VCaP (cell line): ENCODE data around the gene TMEM232.

Source experiments
- H3K27ac ChIP-seq: fragments of 450-650 bp; 2 replicates; pipeline ENCODE4 v1.5.1; 2017
- CTCF ChIP-seq: fragments of 450-650 bp; conservative IDR thresholded peaks from 2 replicates; pipeline ENCODE4 v1.5.1; 2017; ENCODE audit warnings: mild to moderate bottlenecking, moderate library complexity

TMEM232 gene

GRCh38 chr5:110397281-110397680, 329.2 kb downstream of the TMEM232 start:
- H3K27ac ChIP-seq = no peak overlapping the region
- no peak for TF ChIP-seq CTCF

- no peak for TF ChIP-seq CTCF
- no peak overlapping the region for H3K27ac ChIP-seq
Observed at GRCh38 chr5:110386782-110387181, 339.7 kb downstream of the TMEM232 start.

GRCh38 chr5:110383231-110383630, 343.2 kb downstream of the TMEM232 start:
- H3K27ac ChIP-seq = no peak overlapping the region
- TF ChIP-seq CTCF = no peak

- no peak for TF ChIP-seq CTCF
- H3K27ac ChIP-seq = no peak overlapping the region
Observed at GRCh38 chr5:110377943-110378342, 348.5 kb downstream of the TMEM232 start.

- H3K27ac ChIP-seq = no peak overlapping the region
- TF ChIP-seq CTCF = no peak
Observed at GRCh38 chr5:110377361-110377760, 349.1 kb downstream of the TMEM232 start.

- no peak for TF ChIP-seq CTCF
- no peak overlapping the region for H3K27ac ChIP-seq
Observed at GRCh38 chr5:110376281-110376951, 350.1 kb downstream of the TMEM232 start.

- no peak overlapping the region for H3K27ac ChIP-seq
- no peak for TF ChIP-seq CTCF
Observed at GRCh38 chr5:110371725-110372041, 354.8 kb downstream of the TMEM232 start.
